ENCODE data around the gene BEGAIN. TPM values are rescaled to one million over a fixed set of nuclear protein-coding genes. Genes with fewer than 3 reads are reported as not detected.

The BEGAIN gene
- total and polyA plus RNA-seq, 2 donors: 1.8 to 3.1 TPM

GRCh38 chr14:100568164-100568997, 18.8 kb downstream of the BEGAIN start:
- DNase-seq (ENCODE audit: extremely low spot score): no peak
- no peaks in the 10 kb centered on the region for H3K4me1 ChIP-seq (ENCODE audit: insufficient read depth)
- no peak overlapping the region for H3K27ac ChIP-seq (ENCODE audit: low read depth)
- H3K4me3 ChIP-seq (ENCODE audit: low read depth, low read length): peak overlapping the region; percentile 51
- WGBS: under 1% methylated on average over 100 of the region's 100 CpGs
- no peaks in the 10 kb centered on the region for H3K36me3 ChIP-seq (ENCODE audit: insufficient read depth)

GRCh38 chr14:100567877-100568163, 19.4 kb downstream of the BEGAIN start:
- H3K36me3 ChIP-seq (ENCODE audit: insufficient read depth): no peaks in the 10 kb centered on the region
- H3K27ac ChIP-seq (ENCODE audit: low read depth): no peak overlapping the region

GRCh38 chr14:100567009-100567876, 20.0 kb downstream of the BEGAIN start:
- Histone ChIP-seq H3K27ac (ENCODE audit: low read depth) (no peak overlapping the region), H3K36me3 (ENCODE audit: insufficient read depth) (no peaks in the 10 kb centered on the region), H3K4me1 (ENCODE audit: insufficient read depth) (no peaks in the 10 kb centered on the region), H3K4me3 (ENCODE audit: low read depth, low read length) (peak overlapping the region; percentile 51)
- 6% methylated on average over 70 of the region's 70 CpGs for WGBS
- no peak for DNase-seq (ENCODE audit: extremely low spot score)

More at GRCh38 chr14:100567877-100568163, 19.4 kb downstream of the BEGAIN start:
- no peak for DNase-seq (ENCODE audit: extremely low spot score)
- WGBS: under 1% methylated on average over 42 of the region's 42 CpGs
- peak overlapping the region; percentile 51 for H3K4me3 ChIP-seq (ENCODE audit: low read depth, low read length)
- H3K4me1 ChIP-seq (ENCODE audit: insufficient read depth): no peaks in the 10 kb centered on the region

GRCh38 chr14:100566586-100566985, 20.6 kb downstream of the BEGAIN start:
- Histone ChIP-seq H3K4me1 (ENCODE audit: insufficient read depth) (no peaks in the 10 kb centered on the region), H3K36me3 (ENCODE audit: insufficient read depth) (no peaks in the 10 kb centered on the region), H3K27ac (ENCODE audit: low read depth) (no peak overlapping the region), H3K4me3 (ENCODE audit: low read depth, low read length) (no peak overlapping the region)
- 86% methylated on average over 4 of the region's 4 CpGs for WGBS
- no peak for DNase-seq (ENCODE audit: extremely low spot score)

DNA sequence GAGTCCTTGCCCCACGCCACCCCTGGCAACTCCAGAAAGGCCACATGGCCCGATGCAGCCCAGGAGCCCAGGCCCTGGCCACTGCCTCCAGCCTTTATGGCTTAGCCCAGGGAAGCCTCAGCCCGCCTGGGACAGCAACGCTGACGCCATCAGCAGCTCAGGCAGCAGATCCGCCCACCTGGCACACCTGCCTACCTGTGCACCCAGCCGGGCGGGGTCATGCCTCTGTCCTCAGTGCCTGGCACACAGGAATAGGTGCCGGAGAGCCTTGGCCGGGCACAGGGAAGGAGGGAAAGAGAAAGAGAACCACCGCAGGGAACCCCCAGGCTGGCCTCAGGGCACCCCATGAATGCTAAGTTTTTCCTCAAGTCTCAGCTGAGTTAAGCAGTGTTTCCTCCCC, 21.1 kb downstream of the BEGAIN start:
- WGBS: 93% methylated on average over 11 of the region's 11 CpGs

GRCh38 chr14:100565650-100566049, 21.6 kb downstream of the BEGAIN start:
- Histone ChIP-seq H3K36me3 (ENCODE audit: insufficient read depth) (no peaks in the 10 kb centered on the region), H3K4me3 (ENCODE audit: low read depth, low read length) (no peak overlapping the region), H3K27ac (ENCODE audit: low read depth) (no peak overlapping the region), H3K4me1 (ENCODE audit: insufficient read depth) (no peaks in the 10 kb centered on the region)
- DNase-seq (ENCODE audit: extremely low spot score): no peak
- 90% methylated on average over 3 of the region's 3 CpGs for WGBS

More for the DNA sequence above, 21.1 kb downstream of the BEGAIN start:
- Histone ChIP-seq H3K4me3 (ENCODE audit: low read depth, low read length) (no peak overlapping the region), H3K27ac (ENCODE audit: low read depth) (no peak overlapping the region), H3K4me1 (ENCODE audit: insufficient read depth) (no peaks in the 10 kb centered on the region), H3K36me3 (ENCODE audit: insufficient read depth) (no peaks in the 10 kb centered on the region)
- no peak for DNase-seq (ENCODE audit: extremely low spot score)

- H3K27ac ChIP-seq (ENCODE audit: low read depth): no peak overlapping the region
- H3K36me3 ChIP-seq (ENCODE audit: insufficient read depth): no peaks in the 10 kb centered on the region
- WGBS: 47% methylated on average over 6 of the region's 6 CpGs
- no peaks in the 10 kb centered on the region for H3K4me1 ChIP-seq (ENCODE audit: insufficient read depth)
- DNase-seq (ENCODE audit: extremely low spot score): no peak
- H3K4me3 ChIP-seq (ENCODE audit: low read depth, low read length): no peak overlapping the region
Measured at GRCh38 chr14:100564512-100564911, 22.7 kb downstream of the BEGAIN start.

- Histone ChIP-seq H3K27ac (ENCODE audit: low read depth) (no peak overlapping the region), H3K4me1 (ENCODE audit: insufficient read depth) (no peaks in the 10 kb centered on the region), H3K4me3 (ENCODE audit: low read depth, low read length) (no peak overlapping the region), H3K36me3 (ENCODE audit: insufficient read depth) (no peaks in the 10 kb centered on the region)
- WGBS: 80% methylated on average over 18 of the region's 18 CpGs
- DNase-seq (ENCODE audit: extremely low spot score): no peak
Measured at GRCh38 chr14:100562751-100563150, 24.5 kb downstream of the BEGAIN start.

DNA sequence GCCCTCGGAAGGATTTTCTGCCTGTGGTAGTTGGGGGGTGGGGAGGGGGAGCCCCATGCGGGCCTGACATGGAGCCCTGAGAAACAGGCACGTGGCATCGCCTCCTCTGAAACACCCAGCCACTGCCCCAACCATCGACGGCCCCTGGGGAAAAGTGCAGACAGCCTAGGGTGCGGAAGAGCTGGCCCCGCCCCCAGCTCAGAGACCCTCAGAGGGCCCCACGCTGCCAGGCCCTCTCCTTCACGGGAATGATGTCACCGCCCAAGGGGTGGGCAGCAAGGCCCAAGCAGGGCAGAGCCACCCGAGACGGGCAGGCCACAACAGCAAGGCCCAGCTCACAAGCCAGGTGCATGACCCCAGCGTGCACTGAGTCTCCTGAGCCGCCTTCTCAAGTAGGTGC, 26.2 kb downstream of the BEGAIN start:
- 77% methylated on average over 15 of the region's 15 CpGs for WGBS
- H3K4me1 ChIP-seq (ENCODE audit: insufficient read depth): no peaks in the 10 kb centered on the region
- DNase-seq (ENCODE audit: extremely low spot score): no peak
- H3K27ac ChIP-seq (ENCODE audit: low read depth): no peak overlapping the region
- no peak overlapping the region for H3K4me3 ChIP-seq (ENCODE audit: low read depth, low read length)
- no peaks in the 10 kb centered on the region for H3K36me3 ChIP-seq (ENCODE audit: insufficient read depth)

DNA sequence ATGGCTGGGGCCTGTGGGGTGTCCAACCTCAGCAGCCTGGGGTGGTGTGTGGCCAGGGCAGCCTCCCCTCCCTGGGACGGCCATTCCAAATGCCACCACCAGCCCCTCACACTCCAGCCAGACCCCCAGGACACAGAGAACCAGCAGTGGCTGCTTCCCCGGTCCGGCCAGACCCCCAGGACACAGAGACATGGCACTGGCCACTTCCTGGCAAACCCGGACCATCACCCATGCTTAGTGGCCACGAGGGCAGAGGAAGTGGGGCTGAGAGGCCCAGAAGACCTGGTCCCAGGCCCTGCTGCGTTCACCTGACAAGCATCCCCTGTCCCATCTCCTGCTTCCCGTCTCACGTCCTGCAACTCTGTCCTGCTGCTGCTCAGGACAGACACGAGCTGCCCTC, 26.7 kb downstream of the BEGAIN start:
- no peaks in the 10 kb centered on the region for H3K36me3 ChIP-seq (ENCODE audit: insufficient read depth)
- DNase-seq (ENCODE audit: extremely low spot score): no peak
- 93% methylated on average over 9 of the region's 9 CpGs for WGBS
- no peak overlapping the region for H3K27ac ChIP-seq (ENCODE audit: low read depth)
- no peaks in the 10 kb centered on the region for H3K4me1 ChIP-seq (ENCODE audit: insufficient read depth)
- no peak overlapping the region for H3K4me3 ChIP-seq (ENCODE audit: low read depth, low read length)

DNA sequence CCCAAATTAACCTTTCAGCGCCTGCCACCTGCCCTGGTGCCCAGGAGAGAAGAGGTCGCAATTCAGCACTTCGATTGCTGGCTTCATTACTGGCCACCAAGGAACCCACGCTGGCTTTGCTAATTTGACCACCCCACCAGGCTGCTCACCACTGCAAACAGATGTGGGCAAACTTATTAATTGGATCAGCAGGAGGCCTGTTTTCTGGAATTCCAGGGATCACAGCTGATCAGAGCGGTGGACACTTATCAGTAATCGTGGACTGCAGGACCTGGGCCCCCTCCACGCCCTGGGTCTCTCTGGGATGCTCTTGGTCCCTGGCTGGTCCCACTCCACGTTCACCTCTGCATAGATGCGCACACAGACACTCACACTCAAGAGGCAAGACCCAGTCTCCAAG, 27.8 kb downstream of the BEGAIN start:
- Histone ChIP-seq H3K4me3 (ENCODE audit: low read depth, low read length) (no peak overlapping the region), H3K4me1 (ENCODE audit: insufficient read depth) (no peaks in the 10 kb centered on the region), H3K36me3 (ENCODE audit: insufficient read depth) (no peaks in the 10 kb centered on the region), H3K27ac (ENCODE audit: low read depth) (no peak overlapping the region)
- 80% methylated on average over 9 of the region's 9 CpGs for WGBS
- DNase-seq (ENCODE audit: extremely low spot score): no peak

DNA sequence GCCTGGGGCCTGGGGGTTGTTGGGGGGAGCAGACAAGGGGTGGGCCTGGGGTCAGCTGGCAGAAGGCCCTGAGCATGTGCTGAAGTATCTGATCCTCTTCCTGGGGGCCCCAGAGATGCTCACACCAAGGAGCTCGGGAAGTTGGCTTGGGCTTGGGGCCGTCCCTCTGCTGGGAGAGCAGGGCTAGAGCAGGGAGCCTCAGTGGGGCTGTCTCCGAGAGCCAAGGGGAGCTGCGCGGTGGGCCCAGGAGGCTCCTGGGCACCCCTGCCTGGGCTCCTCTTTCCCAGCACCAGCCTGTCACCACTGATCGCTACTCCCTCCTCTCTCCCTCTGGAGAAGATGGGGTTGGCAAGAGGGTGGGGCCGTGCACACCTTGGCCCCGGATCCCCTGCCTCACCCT, 28.3 kb downstream of the BEGAIN start:
- no peak for DNase-seq (ENCODE audit: extremely low spot score)
- Histone ChIP-seq H3K27ac (ENCODE audit: low read depth) (no peak overlapping the region), H3K36me3 (ENCODE audit: insufficient read depth) (no peaks in the 10 kb centered on the region), H3K4me3 (ENCODE audit: low read depth, low read length) (no peak overlapping the region), H3K4me1 (ENCODE audit: insufficient read depth) (no peaks in the 10 kb centered on the region)
- 92% methylated on average over 8 of the region's 8 CpGs for WGBS

DNA sequence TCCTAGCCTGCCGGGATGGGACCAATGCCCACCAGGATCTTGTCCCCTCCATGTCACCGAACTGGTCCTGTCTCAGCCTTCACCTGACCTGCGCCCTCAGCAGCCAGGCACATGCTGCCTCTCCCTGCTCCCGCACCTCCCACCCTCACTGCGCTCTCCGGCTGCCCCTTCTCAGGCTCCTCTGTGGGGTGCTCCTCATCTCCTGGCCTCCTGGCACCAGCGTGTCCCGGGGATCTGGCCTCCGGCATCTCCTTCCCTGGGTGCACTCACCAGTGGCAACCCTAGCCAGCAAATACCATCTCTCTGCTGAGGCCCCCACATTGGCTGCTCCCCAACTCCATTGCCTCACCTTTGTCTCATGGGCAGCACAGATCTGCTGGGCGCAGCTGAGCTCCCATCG, 29.0 kb downstream of the BEGAIN start:
- no peak overlapping the region for H3K4me3 ChIP-seq (ENCODE audit: low read depth, low read length)
- no peaks in the 10 kb centered on the region for H3K36me3 ChIP-seq (ENCODE audit: insufficient read depth)
- WGBS: 93% methylated on average over 11 of the region's 11 CpGs
- no peak for DNase-seq (ENCODE audit: extremely low spot score)
- no peak overlapping the region for H3K27ac ChIP-seq (ENCODE audit: low read depth)
- H3K4me1 ChIP-seq (ENCODE audit: insufficient read depth): no peaks in the 10 kb centered on the region

DNA sequence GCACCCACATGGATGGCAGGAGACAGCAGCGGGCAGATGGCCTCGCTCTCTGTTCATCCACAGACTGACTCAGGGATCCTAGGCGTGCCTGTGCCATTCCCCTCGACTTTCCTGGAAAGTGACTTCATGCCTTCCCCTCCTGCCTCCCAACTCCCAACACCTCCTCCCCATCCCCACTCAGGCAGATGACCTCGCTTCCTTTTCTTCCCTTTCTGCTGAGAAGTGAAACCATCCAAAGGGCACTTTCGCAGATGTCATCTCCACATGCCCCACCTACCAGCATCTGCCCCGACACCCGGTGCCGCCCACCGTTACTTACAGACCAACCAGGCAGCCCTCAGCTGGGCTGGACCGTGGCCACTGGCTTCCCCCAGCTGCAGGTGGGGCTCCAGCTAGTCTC, 29.6 kb downstream of the BEGAIN start:
- 63% methylated on average over 11 of the region's 11 CpGs for WGBS
- H3K36me3 ChIP-seq (ENCODE audit: insufficient read depth): no peaks in the 10 kb centered on the region

More for the DNA sequence above, 29.6 kb downstream of the BEGAIN start:
- no peak for DNase-seq (ENCODE audit: extremely low spot score)
- Histone ChIP-seq H3K4me3 (ENCODE audit: low read depth, low read length) (no peak overlapping the region), H3K4me1 (ENCODE audit: insufficient read depth) (no peaks in the 10 kb centered on the region), H3K27ac (ENCODE audit: low read depth) (no peak overlapping the region)
